SW480 (cell line): ENCODE results near the gene PTK7.
"Not testable (repeated sequence)": the region's sequence is repeated elsewhere in the genome, so short reads cannot be mapped to it uniquely, and the experiment has no call there.

Source experiments
- DNase-seq: peaks from one replicate; pipeline ENCODE4 v3.0.0-alpha.2; 2016; ENCODE audit warnings: low spot score

Gene PTK7

GRCh38 chr6:43075670-43076463, at the start of gene PTK7:
TSS of gene PTK7 (plus strand) at chr6:43076314. CDS start at chr6:43076489, 175 bp downstream.
- DNase-seq = no peak

- no peak for DNase-seq
These were observed 49.7 kb upstream of the PTK7 start for GRCh38 chr6:43026365-43026764.

- no peak for DNase-seq
These were observed 47.0 kb upstream of the PTK7 start for GRCh38 chr6:43029120-43029519.

GRCh38 chr6:43032326-43032725, 43.8 kb upstream of the PTK7 start:
- no peak for DNase-seq

- no peak for DNase-seq
These were observed 42.5 kb upstream of the PTK7 start for GRCh38 chr6:43033496-43034189.

GRCh38 chr6:43034190-43034525, 42.0 kb upstream of the PTK7 start:
- DNase-seq = no peak

- no peak for DNase-seq
These were observed 40.5 kb upstream of the PTK7 start for GRCh38 chr6:43035495-43036194.

GRCh38 chr6:43036712-43037111, 39.4 kb upstream of the PTK7 start:
- DNase-seq = no peak

- no peak for DNase-seq
These were observed 38.9 kb upstream of the PTK7 start for GRCh38 chr6:43037197-43037596.

- no peak for DNase-seq
These were observed 38.4 kb upstream of the PTK7 start for GRCh38 chr6:43037706-43038105.

- no peak for DNase-seq
These were observed 37.4 kb upstream of the PTK7 start for GRCh38 chr6:43038727-43039126.

GRCh38 chr6:43040542-43041257, 35.4 kb upstream of the PTK7 start:
- no peak for DNase-seq

GRCh38 chr6:43041475-43041874, 34.6 kb upstream of the PTK7 start:
- not testable (repeated sequence) for DNase-seq

- no peak for DNase-seq
These were observed 32.8 kb upstream of the PTK7 start for GRCh38 chr6:43043310-43043709.

GRCh38 chr6:43045371-43045930, 30.7 kb upstream of the PTK7 start:
- DNase-seq = no peak

- DNase-seq = no peak
These were observed 28.1 kb upstream of the PTK7 start for GRCh38 chr6:43047998-43048397.

- DNase-seq = no peak
These were observed 25.1 kb upstream of the PTK7 start for GRCh38 chr6:43050981-43051380.

GRCh38 chr6:43052225-43052841, 23.8 kb upstream of the PTK7 start:
- DNase-seq = no peak

GRCh38 chr6:43052842-43053544, 23.1 kb upstream of the PTK7 start:
- no peak for DNase-seq

- DNase-seq = peak; percentile 89
These were observed 22.4 kb upstream of the PTK7 start, which contains the start of gene CUL7 for GRCh38 chr6:43053545-43054205. TSS of gene CUL7 (minus strand) at chr6:43053851. CDS start at chr6:43052788, 1,063 bp downstream.
